NCI-H1092 (cell line): ENCODE data around the gene ARPC1A.
A peak's percentile ranks its signal among the peaks of the same experiment; 100 is the strongest.
"Not testable (repeated sequence)": the region's sequence is repeated elsewhere in the genome, so short reads cannot be mapped to it uniquely, and the experiment has no call there.

Experiments used
- DNase-seq: peaks from one replicate; lab custom pipeline; 2025; lab: John Stamatoyannopoulos, UW

Gene ARPC1A

DNA sequence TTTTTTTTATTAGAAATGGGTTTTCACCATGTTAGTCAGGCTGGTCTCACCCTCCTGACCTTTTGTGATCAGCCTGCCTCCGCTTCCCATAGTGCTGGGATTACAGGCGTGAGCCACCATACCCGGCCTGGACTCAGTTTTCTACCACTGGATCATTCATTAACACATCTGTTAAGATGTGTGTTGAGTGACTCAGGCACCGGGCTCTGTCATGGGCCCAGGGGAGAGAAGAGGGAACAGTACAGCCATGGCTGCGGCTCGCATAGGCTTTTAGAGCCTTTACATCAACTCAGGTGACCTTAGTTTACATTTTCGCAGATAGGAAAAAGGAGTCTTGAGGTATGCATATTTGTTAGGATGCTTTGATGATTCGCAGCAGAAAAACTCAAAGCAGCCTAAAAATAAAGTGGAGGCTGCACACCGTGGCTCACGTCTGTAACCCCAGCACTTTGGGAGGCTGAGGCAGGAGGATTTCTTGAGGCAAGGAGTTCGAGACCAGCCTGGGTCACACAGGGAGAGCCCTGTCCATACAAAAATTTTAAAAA lies 45.8 kb downstream of the ARPC1A start:
- DNase-seq, result no peak

DNA sequence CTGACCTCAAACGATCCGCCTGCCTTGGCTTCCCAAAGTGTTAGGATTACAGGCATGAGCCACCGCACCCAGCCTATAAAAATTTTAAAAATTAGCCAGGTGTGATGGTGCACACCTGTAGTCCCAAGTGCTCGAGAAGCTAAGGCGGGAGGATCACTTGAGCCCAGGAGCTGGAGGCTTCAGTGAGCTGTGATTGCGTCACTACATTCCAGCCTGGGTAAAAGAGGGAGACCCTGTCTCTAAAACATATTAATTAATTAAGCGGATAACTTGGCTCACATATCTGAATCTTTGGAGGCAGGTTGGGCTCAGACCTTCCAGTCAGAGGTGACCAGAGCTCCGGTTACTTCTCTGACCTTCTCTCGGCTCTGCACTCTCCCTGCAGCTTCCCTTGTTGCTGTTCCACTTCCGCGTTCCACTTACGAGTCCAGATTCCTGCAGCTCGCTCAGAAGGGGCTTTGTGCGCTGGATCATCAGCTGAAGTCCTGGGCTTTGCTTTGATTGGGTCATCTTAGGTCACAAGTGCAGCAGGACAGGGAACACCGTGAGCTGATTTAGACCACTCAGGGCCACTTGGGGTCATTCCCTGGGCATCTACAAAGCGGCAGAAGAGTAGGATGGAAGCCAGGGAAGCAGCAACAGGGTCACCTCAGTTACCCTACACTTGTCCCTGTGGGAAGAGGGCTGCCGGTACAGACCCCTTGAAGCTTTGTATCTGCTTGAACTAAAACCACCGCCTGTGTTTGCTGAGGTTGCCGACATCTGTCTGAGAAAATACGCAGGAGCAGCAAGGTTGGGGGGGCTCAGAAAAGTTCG lies 46.8 kb downstream of the ARPC1A start:
- DNase-seq, result no peak

DNA sequence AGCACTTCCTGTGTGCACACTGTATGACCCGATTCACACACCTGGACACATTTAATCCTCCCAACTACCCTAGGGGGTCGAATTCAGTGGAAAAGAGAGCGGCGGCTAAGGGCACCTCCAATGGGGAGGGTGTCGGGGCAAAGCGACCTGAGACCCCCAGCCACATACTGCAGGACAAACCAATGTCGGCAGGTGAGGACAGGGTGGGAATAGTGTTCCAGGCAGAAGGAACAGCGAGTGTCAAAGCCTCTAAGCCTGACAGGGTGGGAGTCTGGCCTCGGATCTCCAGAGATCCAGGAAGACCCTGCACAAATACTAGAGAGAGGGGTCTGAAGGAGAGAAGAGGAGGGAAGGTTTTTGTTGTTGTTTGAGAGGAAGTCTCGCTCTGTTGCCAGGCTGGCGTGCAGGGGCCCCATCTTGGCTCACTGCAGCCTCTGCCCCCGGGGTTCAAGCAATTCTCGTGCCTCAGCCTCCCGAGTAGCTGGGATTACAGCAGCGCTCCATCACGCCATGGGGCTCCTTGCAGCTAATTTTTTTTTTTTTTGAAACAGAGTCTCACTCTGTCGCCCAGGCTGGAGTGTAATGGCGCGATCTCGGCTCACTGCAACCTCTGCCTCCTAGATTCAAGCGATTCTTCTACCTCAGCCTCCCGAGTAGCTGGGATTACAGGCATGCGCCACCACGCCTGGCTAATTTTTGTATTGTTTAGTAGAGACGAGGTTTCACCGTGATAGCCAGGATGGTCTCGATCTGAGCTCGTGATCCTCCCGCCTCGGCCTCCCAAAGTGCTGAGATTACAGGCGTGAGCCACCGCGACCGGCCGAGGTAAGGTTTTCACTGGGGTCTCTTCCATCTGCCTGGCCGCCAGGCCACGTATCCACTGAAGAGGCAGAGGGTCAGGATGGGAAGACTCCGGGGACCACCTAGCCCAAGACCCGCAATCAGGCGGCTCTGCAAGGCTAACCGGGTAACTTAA lies 47.7 kb downstream of the ARPC1A start:
- DNase-seq, result no peak

DNA sequence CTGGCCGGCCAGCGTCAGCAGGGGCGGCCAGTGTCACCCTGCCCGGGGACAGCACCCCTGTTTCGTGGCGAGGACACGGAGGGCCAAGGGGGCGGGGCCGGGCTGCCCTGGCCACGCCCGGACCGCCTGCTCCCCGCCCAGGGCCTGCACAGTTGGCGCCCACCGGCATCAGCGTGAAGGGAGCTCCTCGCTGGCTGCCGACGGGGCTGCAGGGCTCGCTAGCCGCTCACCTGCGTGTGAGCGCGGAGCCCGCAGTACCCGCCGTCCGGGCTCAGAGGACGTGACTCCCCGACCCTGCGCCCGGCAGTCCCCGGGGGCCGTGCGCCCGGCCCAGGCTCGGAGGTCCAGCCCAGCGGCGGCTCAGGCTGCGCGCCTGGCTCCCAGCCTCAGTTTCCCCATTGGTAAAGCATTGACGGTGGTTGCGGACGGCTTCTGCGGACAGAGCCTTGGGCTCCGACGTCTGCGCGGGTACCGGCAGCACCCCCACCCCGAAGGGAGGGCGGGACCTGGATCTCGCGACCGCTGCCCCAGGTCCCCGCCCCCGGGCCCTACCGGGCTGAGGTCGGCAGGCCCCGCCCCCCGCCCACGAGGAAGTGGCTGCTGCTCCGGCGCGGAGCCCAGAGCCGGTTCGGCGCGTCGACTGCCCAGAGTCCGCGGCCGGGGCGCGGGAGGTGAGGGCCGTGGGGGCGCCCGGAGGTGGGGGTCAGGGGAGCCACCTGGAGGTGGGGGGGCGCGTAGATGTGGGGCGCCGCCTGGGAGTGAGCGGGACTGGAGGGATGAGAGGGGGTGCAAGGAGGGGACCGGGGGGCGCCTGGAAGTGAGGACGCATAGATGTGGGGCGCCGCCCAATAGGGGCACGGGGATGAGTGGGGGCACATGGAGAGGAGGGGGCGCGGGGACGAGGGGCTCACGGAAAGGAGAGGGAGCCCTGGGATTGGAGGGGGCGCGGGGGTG lies 48.7 kb downstream of the ARPC1A start, which contains the start of gene ARPC1B:
Gene ARPC1B (plus strand): TSS at position 620 of the 954 bp plus-strand sequence. CDS start 10,985 bp downstream, outside the sequence.
- peak; percentile 54 for DNase-seq

DNA sequence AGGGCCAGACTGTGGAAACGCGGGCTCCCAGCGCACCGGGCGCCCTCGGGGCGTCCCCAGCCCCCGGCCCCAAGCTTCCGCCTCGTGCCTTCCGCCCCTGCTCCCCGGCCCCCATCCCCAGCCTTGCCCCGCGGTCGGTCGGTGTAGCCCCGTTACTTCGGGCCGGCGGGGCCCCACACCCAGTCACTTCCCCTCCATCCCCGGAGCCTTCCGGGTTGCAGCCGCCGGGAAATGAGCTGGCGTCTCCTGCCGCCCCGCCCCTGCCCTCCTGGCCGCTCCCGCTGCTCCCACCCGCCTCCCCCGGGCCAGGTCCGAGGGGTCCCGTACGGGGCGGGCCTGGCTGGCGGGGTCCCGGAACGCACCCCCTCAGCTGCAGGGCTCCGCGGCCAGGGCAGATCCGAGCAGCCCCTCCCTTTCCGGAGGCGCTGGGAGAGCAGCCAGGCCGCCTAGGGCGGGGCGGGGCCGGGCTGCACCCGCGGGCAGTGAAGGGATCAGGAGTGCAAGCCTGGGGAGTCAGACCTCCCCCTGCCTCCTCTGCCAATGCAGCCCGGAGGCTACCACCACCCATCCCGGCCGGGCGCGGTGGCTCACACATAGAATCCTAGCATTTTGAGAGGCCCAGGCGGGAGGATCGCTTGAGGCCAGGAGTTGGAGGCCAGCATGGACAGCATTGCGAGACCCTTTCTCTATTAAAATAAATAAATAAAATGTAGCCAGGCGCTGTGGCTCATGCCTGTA lies 49.5 kb downstream of the ARPC1A start:
- DNase-seq, result no peak

DNA sequence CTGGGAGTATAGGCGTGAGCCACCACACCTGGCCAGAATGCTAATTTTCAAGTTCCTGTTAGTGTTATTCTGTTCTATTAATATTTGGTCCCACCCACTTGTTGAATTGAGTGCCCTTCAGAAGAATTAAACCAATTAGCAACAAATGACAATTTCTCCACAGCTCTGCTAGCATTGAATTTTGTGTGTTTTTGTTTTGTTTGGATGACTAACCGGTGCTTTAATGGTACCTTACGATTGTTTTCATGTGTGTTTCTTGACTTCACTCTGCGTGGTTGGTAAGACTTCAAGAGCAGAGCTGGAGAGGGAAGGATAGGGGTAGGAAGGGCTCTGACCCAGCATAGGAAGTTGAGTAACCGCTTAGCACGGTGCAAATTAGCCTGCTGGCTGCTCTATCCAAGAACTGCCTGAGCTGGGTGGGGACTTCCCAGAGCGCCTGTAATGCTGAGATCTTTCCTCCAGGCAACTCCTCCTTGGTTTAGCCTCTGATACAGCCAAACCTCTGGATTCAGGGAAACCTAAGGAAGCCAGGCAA lies 53.4 kb downstream of the ARPC1A start:
- DNase-seq, result no peak

DNA sequence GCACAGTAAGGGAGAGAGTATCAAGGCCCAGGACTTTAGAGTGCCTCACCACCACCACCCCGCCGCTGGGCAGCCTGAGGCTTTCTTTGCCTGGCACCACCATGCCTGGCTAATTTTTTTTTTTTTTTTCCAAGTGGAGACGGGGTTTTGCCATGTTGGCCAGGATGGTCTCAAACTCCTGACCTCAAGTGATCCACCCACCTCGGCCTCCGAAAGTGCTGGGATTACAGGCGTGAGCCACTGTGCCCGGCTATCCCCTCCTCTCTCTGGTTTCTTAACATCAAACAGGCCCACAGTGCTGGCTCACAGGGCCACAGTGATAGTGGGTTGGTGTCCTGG lies 54.0 kb downstream of the ARPC1A start:
- DNase-seq, result not testable (repeated sequence)

DNA sequence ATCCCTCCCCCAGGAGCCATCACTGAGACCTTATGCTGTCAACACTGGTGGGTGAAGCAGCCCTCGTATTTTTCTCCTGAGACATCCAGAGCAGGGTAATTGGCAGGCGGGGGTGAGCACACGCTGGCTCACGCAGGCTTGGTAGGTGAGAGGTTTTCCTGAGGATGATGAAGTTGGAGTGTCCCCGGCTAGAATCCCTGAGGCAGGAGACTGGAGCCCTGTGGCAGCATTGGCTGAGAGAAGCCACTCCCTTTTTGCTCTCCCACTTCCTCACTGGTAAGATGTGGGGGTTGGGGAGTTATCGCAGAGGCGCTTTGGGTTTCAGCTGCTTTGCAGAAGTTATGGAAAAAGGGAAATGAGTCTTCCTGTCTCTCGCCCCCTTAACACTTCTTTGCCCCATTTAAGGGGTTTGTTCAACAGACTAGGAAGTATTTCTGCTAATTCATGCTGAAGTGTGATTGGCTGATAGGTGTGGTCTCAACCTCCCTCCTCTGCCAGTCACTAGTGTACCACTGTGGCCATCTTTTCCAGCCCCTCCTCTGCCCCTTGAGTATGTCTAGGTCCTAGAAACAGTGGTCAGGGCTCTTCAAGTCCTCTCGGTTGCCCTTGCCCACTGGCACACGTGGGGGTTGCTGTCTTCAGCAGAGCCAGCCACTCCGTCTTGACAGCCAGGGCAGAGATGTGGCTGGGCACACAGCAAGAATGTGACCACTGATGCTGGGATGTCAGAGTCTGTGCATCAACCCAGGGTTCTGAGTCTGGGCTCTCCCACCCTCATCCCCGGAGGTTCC lies 54.5 kb downstream of the ARPC1A start:
- DNase-seq, result no peak

DNA sequence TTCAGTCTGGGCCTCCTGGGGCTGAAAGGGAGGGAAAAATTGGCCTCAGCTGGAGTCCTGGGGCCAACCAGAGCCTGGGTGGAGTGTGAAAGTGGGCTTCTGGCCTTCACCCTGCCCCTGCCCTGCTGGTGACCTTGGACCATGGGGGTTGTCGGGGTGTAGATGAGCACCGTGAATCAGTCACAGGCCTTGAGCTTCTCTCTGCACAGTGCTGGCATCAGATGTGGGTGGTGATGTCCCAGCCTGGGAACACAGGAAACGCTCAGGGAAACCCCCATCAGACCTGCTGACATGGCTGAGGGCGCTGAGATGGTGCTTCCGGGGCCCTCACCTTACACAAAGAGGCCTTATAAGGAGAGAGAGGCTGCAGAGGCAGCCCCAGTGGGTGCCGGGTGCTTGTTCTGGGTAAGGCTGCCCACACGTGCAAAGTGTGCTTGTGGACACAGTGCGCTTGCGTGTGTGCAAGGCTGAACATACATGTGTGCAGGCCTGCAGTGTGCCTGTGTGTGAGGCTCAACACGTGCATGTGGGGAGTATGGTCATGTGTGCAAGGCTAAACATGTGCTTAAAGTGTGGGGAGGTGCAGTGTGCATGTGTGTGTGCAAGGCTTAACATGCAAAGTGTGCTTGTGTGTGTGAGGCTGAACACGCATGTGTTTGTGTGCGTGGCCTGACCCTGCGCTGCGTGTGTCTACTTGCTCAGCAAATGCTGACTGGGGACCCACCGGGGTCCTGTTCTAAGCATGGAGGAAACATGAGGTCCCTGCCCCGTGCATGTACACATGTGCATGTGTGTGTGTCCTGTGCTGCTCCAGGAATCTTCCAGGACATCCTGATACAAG lies 55.3 kb downstream of the ARPC1A start:
- DNase-seq, result no peak

DNA sequence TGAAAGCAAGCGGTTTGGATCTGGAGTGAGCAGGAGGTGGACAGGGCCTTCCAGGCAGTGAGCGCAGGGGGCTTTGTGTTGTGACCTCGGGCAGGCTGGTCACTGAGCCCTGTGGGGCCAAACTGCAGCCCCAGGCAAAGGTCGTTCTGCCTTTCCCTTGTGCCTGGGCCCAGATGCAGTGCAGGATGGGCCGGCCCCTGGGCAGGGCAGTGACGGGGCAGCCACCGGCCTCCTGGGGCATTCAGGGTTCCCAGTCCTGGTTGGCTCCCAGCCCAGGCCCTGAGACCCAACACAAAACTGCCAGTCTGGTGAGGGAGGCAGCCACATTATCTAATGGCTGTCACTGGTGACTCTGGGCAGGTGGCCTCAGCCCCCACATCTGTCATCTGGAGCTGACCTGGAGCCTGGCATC lies 56.0 kb downstream of the ARPC1A start:
- no peak for DNase-seq

DNA sequence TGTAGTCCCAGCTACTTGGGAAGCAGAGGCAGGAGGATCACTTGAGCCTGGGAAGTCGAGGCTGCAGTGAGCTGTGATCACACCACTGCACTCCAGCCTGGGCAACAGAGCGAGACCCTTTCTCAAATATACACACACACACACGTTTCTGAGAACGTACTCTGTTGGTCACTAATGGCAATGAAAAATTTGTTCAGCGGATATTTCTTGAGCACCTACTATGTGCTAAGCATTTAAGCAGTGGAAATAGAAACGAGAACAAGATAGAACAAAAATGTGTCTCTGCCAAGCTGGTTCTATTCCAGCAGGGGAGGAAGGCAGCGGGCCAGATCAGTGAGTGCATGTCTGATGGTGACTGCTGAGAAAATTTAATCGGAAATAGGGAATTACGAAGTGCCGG lies 57.5 kb downstream of the ARPC1A start:
- no peak for DNase-seq

DNA sequence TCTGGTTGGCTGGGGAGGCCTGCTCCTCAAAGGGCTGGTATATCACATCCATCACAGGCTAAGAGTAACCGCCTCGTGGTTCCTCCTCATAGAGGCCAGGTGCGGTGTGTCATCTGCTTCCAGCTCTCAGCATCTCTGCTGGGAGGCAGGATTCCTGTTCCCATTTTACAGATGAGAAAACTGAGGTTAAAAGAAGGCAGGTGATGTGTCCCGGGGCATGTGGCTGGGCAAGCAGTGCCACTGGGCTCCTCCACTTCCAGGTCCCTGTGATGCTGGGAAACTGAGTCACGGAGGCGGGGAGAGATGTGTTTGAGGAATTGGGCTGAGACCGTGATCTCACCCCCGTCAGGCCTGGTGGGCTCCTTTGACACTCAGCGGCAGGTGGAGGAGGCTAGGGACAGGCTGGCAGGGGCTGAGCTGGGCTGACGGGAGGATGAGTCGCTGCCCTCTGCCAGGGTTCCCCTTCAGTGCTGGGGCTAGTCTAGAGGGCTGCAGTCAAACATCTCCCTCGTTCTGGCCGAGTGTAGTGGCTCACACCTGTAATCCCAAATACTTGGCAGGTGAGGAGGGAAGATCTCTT lies 58.2 kb downstream of the ARPC1A start:
- no peak for DNase-seq

DNA sequence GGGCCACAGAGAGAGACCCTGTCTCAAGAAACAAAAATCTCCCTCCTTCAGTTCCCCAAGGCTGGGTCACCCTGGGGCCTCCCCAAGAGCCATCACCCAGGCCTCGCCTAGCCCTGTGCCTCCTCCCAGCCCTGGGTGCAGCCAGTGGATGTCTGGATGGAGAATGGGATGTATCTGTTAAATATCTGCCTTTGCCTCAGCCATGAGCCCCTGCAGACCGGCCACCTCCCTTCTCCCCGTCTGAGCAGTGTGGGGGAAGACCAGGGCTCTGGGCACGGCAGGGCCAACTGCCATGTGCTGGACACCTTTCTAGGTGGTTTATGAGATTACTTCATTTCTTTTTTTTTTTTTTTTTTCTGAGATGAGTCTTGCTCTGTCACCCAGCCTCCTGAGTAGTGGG lies 58.8 kb downstream of the ARPC1A start:
- no peak for DNase-seq

DNA sequence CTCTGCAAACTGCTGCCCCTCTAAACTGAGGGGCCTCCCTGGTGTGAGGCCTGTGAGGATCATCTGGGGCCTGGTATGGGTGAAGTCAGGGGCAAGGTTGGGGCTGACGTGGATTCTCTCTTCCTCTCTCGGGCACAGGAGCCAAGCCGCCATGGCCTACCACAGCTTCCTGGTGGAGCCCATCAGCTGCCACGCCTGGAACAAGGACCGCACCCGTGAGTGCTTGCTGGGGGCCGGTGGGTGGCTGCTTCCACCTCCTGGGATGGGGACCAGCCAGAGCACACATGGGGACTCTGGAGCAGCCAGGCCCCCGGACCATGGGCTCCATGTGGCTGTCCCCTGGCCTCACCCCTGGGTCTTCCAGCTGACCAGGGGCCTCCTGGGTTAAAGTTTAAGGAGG lies 59.9 kb downstream of the ARPC1A start:
- DNase-seq, result no peak

DNA sequence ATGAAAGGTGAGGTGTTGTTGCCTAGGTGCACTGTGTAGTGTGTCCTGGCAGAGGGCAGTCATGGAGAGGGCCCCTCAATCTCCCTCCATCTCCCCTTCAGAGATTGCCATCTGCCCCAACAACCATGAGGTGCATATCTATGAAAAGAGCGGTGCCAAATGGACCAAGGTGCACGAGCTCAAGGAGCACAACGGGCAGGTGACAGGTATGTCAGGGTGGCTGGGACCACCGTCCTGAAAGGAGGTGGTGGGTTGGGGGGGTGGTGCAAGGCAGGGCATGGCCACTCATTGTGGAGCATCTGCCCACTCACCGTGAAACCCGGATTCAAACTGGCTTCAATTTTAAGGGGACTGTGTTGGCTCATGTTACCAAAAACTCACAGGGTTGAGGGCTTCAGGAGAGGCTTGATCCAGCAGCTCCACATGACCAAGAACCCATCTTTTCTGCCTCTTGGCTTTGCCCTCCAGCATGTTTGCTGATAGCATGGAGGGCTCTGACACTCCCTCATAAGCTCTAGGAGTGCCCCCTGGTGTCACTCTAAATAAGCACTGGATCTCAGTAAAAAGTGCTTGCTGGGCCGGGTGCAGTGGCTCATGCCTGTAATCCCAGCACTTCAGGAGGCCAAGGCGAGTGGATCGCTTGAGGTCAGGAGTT lies 61.0 kb downstream of the ARPC1A start:
- no peak for DNase-seq

DNA sequence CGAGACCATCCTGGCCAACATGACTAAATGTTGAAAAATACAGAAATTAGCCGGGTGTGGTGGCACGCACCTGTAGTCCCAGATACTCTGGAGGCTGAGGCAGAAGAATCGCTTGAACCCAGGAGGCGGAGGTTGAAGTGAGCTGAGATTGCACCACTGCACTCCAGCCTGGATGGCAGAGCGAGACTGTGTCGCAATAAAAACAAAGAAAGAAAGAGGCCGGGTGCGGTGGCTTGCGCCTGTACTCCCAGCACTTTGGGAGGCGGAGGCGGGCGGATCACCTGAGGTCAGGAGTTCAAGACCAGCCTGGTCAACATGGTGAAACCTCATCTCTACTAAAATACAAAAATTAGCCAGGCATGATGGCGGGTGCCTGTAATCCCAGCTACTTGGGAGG lies 61.5 kb downstream of the ARPC1A start:
- not testable (repeated sequence) for DNase-seq

DNA sequence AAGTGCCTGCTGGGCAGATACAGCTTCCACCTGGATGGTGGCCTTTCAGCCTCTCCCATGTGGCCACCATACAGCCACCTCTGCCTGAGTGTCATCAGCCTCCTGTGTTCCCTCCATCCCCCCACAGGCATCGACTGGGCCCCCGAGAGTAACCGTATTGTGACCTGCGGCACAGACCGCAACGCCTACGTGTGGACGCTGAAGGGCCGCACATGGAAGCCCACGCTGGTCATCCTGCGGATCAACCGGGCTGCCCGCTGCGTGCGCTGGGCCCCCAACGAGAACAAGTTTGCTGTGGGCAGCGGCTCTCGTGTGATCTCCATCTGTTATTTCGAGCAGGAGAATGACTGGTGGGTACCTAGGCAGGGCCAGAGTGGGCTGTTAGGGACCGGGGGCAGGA lies 62.2 kb downstream of the ARPC1A start:
- DNase-seq, result no peak

DNA sequence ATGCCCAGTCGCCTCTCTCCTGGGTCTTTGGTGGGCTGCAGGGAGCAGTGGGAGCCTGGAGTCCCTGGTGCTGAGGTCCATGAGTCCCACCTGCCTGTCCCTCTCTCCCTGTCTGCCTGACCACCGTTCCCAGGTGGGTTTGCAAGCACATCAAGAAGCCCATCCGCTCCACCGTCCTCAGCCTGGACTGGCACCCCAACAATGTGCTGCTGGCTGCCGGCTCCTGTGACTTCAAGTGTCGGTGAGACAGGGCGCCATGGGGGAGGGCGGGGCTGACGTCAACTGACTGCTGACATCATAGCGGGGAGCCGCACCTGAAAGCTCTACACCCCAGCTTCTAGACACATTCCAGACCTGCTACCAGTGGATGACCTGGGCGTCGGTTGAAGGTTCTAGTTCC lies 64.1 kb downstream of the ARPC1A start:
- no peak for DNase-seq
